ENCODE data around the gene DENND1A. TPM values are rescaled to one million over a fixed set of nuclear protein-coding genes. Genes with fewer than 3 reads are reported as not detected.
A peak's percentile ranks its signal among the peaks of the same experiment; 100 is the strongest.
"Not testable (repeated sequence)": the region's sequence is repeated elsewhere in the genome, so short reads cannot be mapped to it uniquely, and the experiment has no call there.

DENND1A gene
- total RNA-seq, 1 donor from 2014 or later, result 9.0 TPM

DNA sequence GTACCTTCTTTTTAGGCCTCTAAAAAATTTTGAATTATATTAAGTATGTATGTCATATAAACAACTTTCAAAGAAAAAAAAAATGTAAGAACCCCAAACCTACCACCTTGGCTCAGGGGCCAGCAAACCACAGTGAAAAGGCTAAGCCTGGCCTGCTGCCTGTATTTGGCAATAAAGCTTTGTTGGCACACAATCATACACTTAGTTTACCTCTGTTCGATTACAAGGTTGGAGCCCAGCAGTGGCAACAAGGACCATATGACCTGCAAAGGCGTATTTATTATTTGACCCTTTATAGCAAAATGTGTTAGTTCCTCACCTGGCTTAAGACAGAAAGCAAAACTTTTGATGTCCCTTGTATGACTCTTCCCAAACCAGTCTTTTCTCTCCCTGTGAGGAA is 282.8 kb downstream of the DENND1A start:
- ATAC-seq, result no peak

GRCh38 chr9:123645762-123646161 is 284.2 kb downstream of the DENND1A start:
- ATAC-seq, result no peak

- ATAC-seq, result no peak
Observed at GRCh38 chr9:123645126-123645525, 284.8 kb downstream of the DENND1A start.

- ATAC-seq, result peak; percentile 66
Observed at GRCh38 chr9:123643518-123643917, 286.4 kb downstream of the DENND1A start.

DNA sequence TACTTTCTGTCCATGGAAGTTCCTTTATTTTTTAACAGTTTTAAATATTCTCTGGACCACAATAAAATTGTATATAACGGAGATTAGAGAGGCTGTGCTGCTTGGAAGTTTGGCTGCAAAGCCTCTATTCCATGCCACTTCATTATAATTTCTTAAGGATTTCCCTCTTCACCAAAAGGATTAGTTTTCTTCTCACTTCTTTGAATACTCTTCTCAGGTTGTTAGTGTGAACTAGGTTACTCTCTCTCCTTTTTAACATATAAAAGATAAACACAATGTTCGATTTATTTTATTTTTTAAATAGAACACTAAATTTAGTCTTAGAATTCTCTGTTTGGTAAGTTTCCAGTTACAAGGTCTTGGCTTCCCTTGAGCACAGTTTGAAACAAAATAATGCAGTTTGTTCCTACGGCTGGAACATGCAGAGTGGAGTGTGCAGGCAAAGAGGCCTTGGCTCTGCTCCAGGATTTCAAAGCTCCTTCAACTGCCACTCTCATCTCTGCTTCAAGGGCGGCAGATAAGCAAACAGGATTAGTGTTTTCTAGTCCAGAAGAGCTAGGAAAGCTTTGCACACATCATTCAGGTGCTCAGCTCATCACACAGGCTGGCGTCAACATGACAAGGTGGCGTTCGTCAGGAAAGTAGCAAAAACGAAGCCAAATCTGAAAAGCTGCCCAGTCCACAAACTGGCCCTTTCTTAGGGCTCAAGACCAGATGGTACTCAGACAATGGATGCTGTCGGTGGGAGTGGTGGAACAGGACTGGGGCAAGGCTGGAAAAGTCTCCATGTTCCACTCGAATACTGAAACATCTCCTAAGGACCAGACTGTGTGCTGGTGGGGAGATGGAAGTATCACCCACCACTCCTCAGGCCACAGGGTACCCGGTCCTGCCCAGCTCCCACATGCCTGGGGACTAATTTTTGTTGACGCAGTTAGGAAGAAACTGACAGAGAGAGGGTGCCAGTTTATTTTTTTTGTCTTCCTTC is 287.3 kb downstream of the DENND1A start:
- ATAC-seq, result no peak

DNA sequence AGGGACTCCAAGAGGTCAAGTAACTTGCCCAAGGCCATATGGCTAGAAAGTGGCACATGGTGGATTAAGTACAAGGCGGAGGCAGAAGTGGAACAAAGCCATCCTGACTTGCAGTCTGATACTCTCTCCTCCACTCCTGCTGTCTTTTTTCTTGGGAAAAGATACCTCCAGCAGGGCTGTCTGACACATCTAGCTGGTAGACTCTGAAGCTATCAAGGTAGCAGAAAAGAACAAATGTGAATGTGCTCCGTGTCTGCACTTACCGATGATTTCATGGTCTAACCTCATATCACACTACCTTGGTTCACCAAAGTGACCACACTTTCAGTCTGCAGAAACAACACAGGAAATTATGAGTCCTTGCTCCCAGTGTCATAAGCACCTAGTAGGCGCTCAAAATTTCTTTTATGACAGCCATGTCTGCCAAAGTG is 289.1 kb downstream of the DENND1A start:
- ATAC-seq, result no peak

- ATAC-seq, result no peak
Observed at GRCh38 chr9:123639743-123640142, 290.2 kb downstream of the DENND1A start.

GRCh38 chr9:123637945-123638634 is 291.8 kb downstream of the DENND1A start:
- no peak for ATAC-seq

- no peak for ATAC-seq
Observed at GRCh38 chr9:123637606-123637944, 292.4 kb downstream of the DENND1A start.

DNA sequence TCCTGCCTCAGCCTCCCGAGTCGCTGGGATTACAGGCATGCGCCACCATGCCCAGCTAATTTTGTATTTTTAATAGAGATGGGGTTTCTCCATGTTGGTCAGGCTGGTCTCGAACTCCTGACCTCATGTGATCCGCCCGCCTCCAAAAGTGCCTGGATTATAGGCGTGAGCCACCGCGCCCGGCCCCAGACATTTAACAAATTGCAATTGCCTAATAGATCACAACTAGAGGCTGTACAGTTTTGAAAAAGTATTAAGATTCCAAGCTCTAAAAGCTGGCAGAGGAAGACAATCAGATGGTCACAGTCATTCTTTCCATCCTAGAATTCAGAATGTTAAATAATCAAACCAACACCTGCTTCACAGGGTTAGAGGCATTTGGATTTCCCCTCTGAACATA is 293.1 kb downstream of the DENND1A start:
- not testable (repeated sequence) for ATAC-seq

- no peak for ATAC-seq
Observed at GRCh38 chr9:123631862-123632261, 298.1 kb downstream of the DENND1A start.

DNA sequence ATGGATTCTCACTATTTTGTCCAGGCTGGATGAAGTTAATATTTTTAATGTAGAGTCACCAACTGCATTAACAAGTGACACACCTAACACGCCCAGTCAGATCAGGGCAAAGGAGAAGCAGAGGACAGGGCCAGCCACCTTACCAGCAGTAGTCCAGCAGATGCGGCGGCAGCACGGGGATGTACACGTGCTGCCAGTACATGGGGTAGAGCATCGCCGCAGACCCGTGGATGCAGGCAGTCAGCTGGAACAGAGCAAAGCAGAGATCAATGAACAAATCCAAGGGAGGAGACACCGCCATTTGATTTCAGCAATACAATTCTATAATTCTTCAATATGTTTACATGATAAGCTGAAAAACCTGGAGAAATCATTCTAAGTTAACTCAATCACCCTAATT is 299.7 kb downstream of the DENND1A start:
- ATAC-seq, result no peak

GRCh38 chr9:123629531-123629930 is 300.4 kb downstream of the DENND1A start:
- ATAC-seq, result no peak

DNA sequence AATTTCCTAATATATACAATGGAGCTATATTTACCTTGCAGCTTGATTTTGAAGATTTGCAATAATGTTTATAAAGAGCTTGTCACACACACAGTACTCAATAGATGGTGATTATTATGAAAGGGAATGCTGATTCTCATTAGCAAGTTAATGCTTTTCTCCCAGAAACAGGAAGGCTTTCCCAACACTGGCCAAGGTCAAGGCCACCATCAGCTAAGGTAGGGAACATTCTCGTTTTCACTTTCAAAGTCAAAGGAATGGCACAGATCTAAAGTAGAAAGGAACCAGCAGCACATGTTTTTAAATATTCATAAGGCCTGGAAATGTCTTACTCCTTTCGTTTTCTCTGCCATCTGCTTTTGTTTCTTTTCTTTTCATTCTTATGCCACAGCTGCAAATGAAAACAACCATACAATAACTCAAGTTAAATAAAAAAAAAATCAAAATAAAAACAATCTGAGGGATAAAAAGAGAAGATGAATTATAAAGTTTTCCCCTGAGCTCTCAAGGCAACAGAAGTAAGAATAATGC is 307.1 kb downstream of the DENND1A start:
- no peak for ATAC-seq

- no peak for ATAC-seq
Observed at GRCh38 chr9:123620239-123620638, 309.7 kb downstream of the DENND1A start.

DNA sequence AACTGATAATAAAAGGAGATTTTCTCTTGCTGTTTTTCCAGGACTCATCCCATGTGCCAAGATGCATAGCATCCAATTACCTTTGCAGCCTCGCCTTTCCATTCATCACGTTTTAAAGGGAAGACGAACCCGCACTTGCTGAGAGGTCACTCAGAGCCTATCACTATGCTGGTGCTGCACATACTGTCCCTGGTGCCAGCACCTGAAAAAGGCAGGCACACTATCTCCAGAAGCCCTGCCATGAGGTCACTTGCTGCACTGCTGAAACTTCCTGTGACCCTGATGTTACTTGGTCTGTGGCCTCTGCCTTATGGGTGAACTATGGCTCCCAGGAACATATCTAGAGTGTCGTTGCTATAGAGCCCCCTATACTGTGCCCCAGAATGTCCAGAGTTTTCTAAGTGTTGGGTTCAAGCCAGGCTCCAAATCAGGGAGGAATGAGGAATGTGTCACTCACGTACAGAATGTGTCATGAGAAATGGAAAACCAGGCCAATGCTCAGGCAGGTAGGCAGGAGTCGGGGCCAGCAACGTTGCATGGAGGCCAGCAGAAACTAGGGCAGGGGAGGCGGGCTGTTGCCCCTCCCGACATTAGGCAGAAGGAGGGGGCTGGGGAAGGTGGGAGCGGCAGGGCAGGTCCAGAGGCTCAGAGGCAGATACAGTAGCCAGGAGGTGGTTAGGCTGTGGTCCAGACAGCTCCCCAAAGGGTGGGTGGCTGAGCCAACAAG is 311.8 kb downstream of the DENND1A start:
- ATAC-seq, result no peak

DNA sequence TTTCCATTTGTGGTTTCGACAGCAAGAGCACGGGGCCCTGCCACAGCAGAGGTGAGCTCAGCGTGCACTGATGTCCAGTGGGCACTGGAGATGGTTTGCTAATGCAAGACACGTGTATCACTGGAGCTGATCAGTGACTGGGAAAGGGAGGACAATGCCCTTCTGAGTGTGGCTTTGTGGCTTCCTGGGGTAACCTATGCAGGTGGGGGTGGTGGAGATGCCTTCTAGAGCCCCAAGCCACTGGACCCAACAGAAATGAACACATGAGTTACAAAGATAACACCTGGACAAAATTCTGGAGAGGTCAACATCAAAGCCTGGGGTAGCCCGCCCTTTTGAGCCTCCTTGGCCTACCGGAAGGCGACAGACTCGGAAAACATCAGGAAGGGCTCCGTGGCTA is 312.6 kb downstream of the DENND1A start:
- no peak for ATAC-seq

- no peak for ATAC-seq
Observed at GRCh38 chr9:123616707-123617106, 313.2 kb downstream of the DENND1A start.

- ATAC-seq, result no peak
Observed at GRCh38 chr9:123615381-123615780, 314.5 kb downstream of the DENND1A start.

DNA sequence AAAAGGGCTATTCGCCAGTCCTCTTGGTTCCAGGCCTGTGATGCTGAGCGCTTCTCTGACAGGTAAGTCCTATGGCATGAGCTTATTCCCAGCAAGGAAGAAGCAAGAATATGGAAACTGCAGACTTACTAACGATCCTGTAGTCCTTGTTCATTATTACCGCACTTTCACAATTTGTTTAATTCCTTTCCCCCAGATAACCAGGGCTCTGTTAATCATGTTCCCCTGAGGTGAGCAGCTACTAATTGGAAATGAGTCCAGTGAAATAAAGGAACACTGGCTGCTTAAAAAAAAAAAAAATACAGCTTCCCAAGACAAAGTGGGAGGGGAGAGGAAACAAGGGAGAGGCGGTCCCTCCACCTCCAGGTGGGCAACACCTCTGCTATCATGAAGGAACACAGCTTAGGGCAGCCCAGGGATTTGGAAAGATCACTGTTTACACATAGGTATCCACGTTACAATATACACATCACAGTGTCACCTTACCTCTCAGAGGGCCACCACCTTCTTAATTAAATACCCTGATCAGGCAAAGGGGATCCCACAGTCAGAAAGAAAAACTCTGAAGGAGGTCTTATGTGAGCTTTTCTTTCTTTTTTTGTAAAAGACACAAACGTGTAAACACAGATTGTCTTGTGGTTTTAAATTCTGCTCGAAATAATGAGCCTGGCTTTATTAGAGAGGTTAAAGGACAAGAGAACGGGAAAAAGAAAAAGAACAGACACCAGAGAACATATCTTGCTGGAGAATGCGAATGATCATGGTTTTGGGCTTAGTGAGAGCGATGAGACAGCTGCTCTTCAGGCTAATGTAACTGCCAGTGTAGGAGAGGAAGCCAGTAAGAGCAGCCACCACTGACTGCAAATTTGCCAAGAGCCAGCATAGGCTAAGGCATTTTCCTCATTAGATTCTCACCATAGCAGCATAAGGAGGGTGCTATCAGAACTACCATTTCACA is 315.3 kb downstream of the DENND1A start:
- ATAC-seq, result no peak

DNA sequence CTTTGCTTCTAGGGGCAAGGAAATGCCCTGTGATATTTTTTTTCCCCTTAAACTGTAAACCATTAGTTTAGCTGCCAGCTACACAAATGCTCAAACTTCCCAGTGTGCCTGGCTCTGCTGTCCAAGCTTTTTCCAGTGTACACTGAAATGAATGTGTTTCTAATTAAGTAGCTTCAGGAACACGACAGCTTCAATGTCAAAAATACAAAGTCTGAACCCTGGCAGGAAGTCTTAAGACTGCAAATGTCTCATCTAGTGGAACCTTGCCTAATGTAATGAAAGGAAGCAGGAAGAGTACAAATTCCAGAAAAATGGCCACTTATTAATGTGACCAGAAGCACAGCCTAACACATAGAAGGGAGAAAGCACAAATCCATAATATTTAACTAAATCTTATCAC is 318.7 kb downstream of the DENND1A start:
- no peak for ATAC-seq

DNA sequence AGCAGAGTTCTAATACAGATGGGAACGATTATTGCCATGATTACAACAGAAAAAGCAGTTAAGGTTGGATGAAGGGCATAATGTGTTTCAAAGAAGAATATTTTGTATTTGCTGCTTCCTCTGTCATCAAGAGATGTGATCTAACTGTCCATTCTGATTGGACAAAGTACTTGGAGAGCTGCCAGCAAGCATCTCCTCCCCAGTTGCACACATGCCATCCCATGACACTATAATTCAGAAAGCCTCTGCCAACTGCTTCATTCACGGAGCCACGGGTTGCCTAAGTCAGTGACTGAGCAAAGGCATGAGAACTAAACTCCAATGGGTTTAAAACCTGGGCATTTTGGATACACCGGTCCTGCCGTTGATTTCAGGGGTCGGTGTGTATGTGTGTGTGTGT is 320.1 kb downstream of the DENND1A start:
- ATAC-seq, result no peak
